ENCODE results near the gene PPP1R9A.

PPP1R9A gene

GRCh38 chr7:95106401-95106800, 199.0 kb downstream of the PPP1R9A start:
- Histone ChIP-seq H3K27ac (ENCODE audit: insufficient read depth, low read depth, low read length, poor library complexity, severe bottlenecking) (no peak overlapping the region), H3K27me3 (ENCODE audit: control insufficient read depth, insufficient read depth, low read length, poor library complexity, severe bottlenecking) (no peaks in the 10 kb centered on the region), H3K4me3 (ENCODE audit: insufficient read depth, low read depth, low read length) (no peak overlapping the region), H3K4me1 (ENCODE audit: control insufficient read depth, insufficient read depth, low read length) (no peaks in the 10 kb centered on the region), H3K9me3 (ENCODE audit: control insufficient read depth, low read length) (no peaks in the 10 kb centered on the region), H3K36me3 (ENCODE audit: control insufficient read depth, insufficient read depth, low read length) (no peaks in the 10 kb centered on the region)
- WGBS, 2 experiments: 95 to 100% methylated on average over 1 to 2 of the region's 2 CpGs

- no peaks in the 10 kb centered on the region for H3K4me1 ChIP-seq (ENCODE audit: control insufficient read depth, insufficient read depth, low read length)
- H3K36me3 ChIP-seq (ENCODE audit: control insufficient read depth, insufficient read depth, low read length): no peaks in the 10 kb centered on the region
- H3K4me3 ChIP-seq (ENCODE audit: insufficient read depth, low read depth, low read length): no peak overlapping the region
- H3K27me3 ChIP-seq (ENCODE audit: control insufficient read depth, insufficient read depth, low read length, poor library complexity, severe bottlenecking): no peaks in the 10 kb centered on the region
- 100% methylated on average over 1 to 2 of the region's 3 CpGs for WGBS, 2 experiments
- H3K9me3 ChIP-seq (ENCODE audit: control insufficient read depth, low read length): no peaks in the 10 kb centered on the region
- H3K27ac ChIP-seq (ENCODE audit: insufficient read depth, low read depth, low read length, poor library complexity, severe bottlenecking): no peak overlapping the region
Observed at GRCh38 chr7:95110707-95111106, 203.3 kb downstream of the PPP1R9A start.

GRCh38 chr7:95113590-95113989, 206.2 kb downstream of the PPP1R9A start:
- H3K27ac ChIP-seq (ENCODE audit: insufficient read depth, low read depth, low read length, poor library complexity, severe bottlenecking): no peak overlapping the region
- H3K27me3 ChIP-seq (ENCODE audit: control insufficient read depth, insufficient read depth, low read length, poor library complexity, severe bottlenecking): no peaks in the 10 kb centered on the region
- H3K9me3 ChIP-seq (ENCODE audit: control insufficient read depth, low read length): no peaks in the 10 kb centered on the region
- H3K4me3 ChIP-seq (ENCODE audit: insufficient read depth, low read depth, low read length): no peak overlapping the region
- no peaks in the 10 kb centered on the region for H3K4me1 ChIP-seq (ENCODE audit: control insufficient read depth, insufficient read depth, low read length)
- no peaks in the 10 kb centered on the region for H3K36me3 ChIP-seq (ENCODE audit: control insufficient read depth, insufficient read depth, low read length)

GRCh38 chr7:95126053-95126709, 218.8 kb downstream of the PPP1R9A start:
- Histone ChIP-seq H3K27me3 (ENCODE audit: control insufficient read depth, insufficient read depth, low read length, poor library complexity, severe bottlenecking) (no peaks in the 10 kb centered on the region), H3K9me3 (ENCODE audit: control insufficient read depth, low read length) (no peaks in the 10 kb centered on the region), H3K4me3 (ENCODE audit: insufficient read depth, low read depth, low read length) (no peak overlapping the region), H3K4me1 (ENCODE audit: control insufficient read depth, insufficient read depth, low read length) (no peaks in the 10 kb centered on the region), H3K36me3 (ENCODE audit: control insufficient read depth, insufficient read depth, low read length) (no peaks in the 10 kb centered on the region), H3K27ac (ENCODE audit: insufficient read depth, low read depth, low read length, poor library complexity, severe bottlenecking) (no peak overlapping the region)
- 84 to 98% methylated on average over 2 of the region's 2 CpGs for WGBS, 2 experiments

- Histone ChIP-seq H3K27me3 (ENCODE audit: control insufficient read depth, insufficient read depth, low read length, poor library complexity, severe bottlenecking) (no peaks in the 10 kb centered on the region), H3K4me3 (ENCODE audit: insufficient read depth, low read depth, low read length) (no peak overlapping the region), H3K9me3 (ENCODE audit: control insufficient read depth, low read length) (no peaks in the 10 kb centered on the region), H3K27ac (ENCODE audit: insufficient read depth, low read depth, low read length, poor library complexity, severe bottlenecking) (no peak overlapping the region), H3K4me1 (ENCODE audit: control insufficient read depth, insufficient read depth, low read length) (no peaks in the 10 kb centered on the region), H3K36me3 (ENCODE audit: control insufficient read depth, insufficient read depth, low read length) (no peaks in the 10 kb centered on the region)
- WGBS, 2 experiments: 84 to 88% methylated on average over 11 of the region's 11 CpGs
Observed at GRCh38 chr7:95132500-95132899, 225.1 kb downstream of the PPP1R9A start.

GRCh38 chr7:95139922-95140321, 232.5 kb downstream of the PPP1R9A start:
- H3K4me1 ChIP-seq (ENCODE audit: control insufficient read depth, insufficient read depth, low read length): no peaks in the 10 kb centered on the region
- H3K27ac ChIP-seq (ENCODE audit: insufficient read depth, low read depth, low read length, poor library complexity, severe bottlenecking): no peak overlapping the region
- 94 to 97% methylated on average over 1 of the region's 1 CpG for WGBS, 2 experiments

GRCh38 chr7:95141755-95142154, 234.4 kb downstream of the PPP1R9A start:
- H3K27ac ChIP-seq (ENCODE audit: insufficient read depth, low read depth, low read length, poor library complexity, severe bottlenecking): no peak overlapping the region
- no peaks in the 10 kb centered on the region for H3K27me3 ChIP-seq (ENCODE audit: control insufficient read depth, insufficient read depth, low read length, poor library complexity, severe bottlenecking)
- no peaks in the 10 kb centered on the region for H3K36me3 ChIP-seq (ENCODE audit: control insufficient read depth, insufficient read depth, low read length)
- H3K4me3 ChIP-seq (ENCODE audit: insufficient read depth, low read depth, low read length): no peak overlapping the region
- H3K4me1 ChIP-seq (ENCODE audit: control insufficient read depth, insufficient read depth, low read length): no peaks in the 10 kb centered on the region
- WGBS, 2 experiments: 95 to 100% methylated on average over 2 of the region's 2 CpGs
- H3K9me3 ChIP-seq (ENCODE audit: control insufficient read depth, low read length): no peaks in the 10 kb centered on the region

More at GRCh38 chr7:95139922-95140321, 232.5 kb downstream of the PPP1R9A start:
- Histone ChIP-seq H3K36me3 (ENCODE audit: control insufficient read depth, insufficient read depth, low read length) (no peaks in the 10 kb centered on the region), H3K27me3 (ENCODE audit: control insufficient read depth, insufficient read depth, low read length, poor library complexity, severe bottlenecking) (no peaks in the 10 kb centered on the region), H3K9me3 (ENCODE audit: control insufficient read depth, low read length) (no peaks in the 10 kb centered on the region), H3K4me3 (ENCODE audit: insufficient read depth, low read depth, low read length) (no peak overlapping the region)

- WGBS, 2 experiments: 93 to 100% methylated on average over 3 to 4 of the region's 4 CpGs
- Histone ChIP-seq H3K36me3 (ENCODE audit: control insufficient read depth, insufficient read depth, low read length) (no peaks in the 10 kb centered on the region), H3K4me1 (ENCODE audit: control insufficient read depth, insufficient read depth, low read length) (no peaks in the 10 kb centered on the region), H3K4me3 (ENCODE audit: insufficient read depth, low read depth, low read length) (no peak overlapping the region), H3K27ac (ENCODE audit: insufficient read depth, low read depth, low read length, poor library complexity, severe bottlenecking) (no peak overlapping the region), H3K27me3 (ENCODE audit: control insufficient read depth, insufficient read depth, low read length, poor library complexity, severe bottlenecking) (no peaks in the 10 kb centered on the region), H3K9me3 (ENCODE audit: control insufficient read depth, low read length) (no peaks in the 10 kb centered on the region)
Observed at GRCh38 chr7:95144256-95144655, 236.9 kb downstream of the PPP1R9A start.

GRCh38 chr7:95155965-95156364, 248.6 kb downstream of the PPP1R9A start:
- Histone ChIP-seq H3K36me3 (ENCODE audit: control insufficient read depth, insufficient read depth, low read length) (no peaks in the 10 kb centered on the region), H3K4me3 (ENCODE audit: insufficient read depth, low read depth, low read length) (no peak overlapping the region), H3K4me1 (ENCODE audit: control insufficient read depth, insufficient read depth, low read length) (no peaks in the 10 kb centered on the region), H3K27ac (ENCODE audit: insufficient read depth, low read depth, low read length, poor library complexity, severe bottlenecking) (no peak overlapping the region), H3K9me3 (ENCODE audit: control insufficient read depth, low read length) (no peaks in the 10 kb centered on the region), H3K27me3 (ENCODE audit: control insufficient read depth, insufficient read depth, low read length, poor library complexity, severe bottlenecking) (no peaks in the 10 kb centered on the region)
- WGBS, 2 experiments: 93 to 97% methylated on average over 5 of the region's 5 CpGs

GRCh38 chr7:95157381-95157780, 250.0 kb downstream of the PPP1R9A start:
- Histone ChIP-seq H3K27me3 (ENCODE audit: control insufficient read depth, insufficient read depth, low read length, poor library complexity, severe bottlenecking) (no peaks in the 10 kb centered on the region), H3K4me1 (ENCODE audit: control insufficient read depth, insufficient read depth, low read length) (no peaks in the 10 kb centered on the region), H3K36me3 (ENCODE audit: control insufficient read depth, insufficient read depth, low read length) (no peaks in the 10 kb centered on the region), H3K9me3 (ENCODE audit: control insufficient read depth, low read length) (no peaks in the 10 kb centered on the region), H3K4me3 (ENCODE audit: insufficient read depth, low read depth, low read length) (no peak overlapping the region), H3K27ac (ENCODE audit: insufficient read depth, low read depth, low read length, poor library complexity, severe bottlenecking) (no peak overlapping the region)
- WGBS, 2 experiments: 91 to 93% methylated on average over 7 to 8 of the region's 8 CpGs

- no peaks in the 10 kb centered on the region for H3K4me1 ChIP-seq (ENCODE audit: control insufficient read depth, insufficient read depth, low read length)
- no peaks in the 10 kb centered on the region for H3K9me3 ChIP-seq (ENCODE audit: control insufficient read depth, low read length)
- H3K4me3 ChIP-seq (ENCODE audit: insufficient read depth, low read depth, low read length): no peak overlapping the region
- H3K27ac ChIP-seq (ENCODE audit: insufficient read depth, low read depth, low read length, poor library complexity, severe bottlenecking): no peak overlapping the region
- H3K27me3 ChIP-seq (ENCODE audit: control insufficient read depth, insufficient read depth, low read length, poor library complexity, severe bottlenecking): no peaks in the 10 kb centered on the region
- no peaks in the 10 kb centered on the region for H3K36me3 ChIP-seq (ENCODE audit: control insufficient read depth, insufficient read depth, low read length)
Observed at GRCh38 chr7:95169678-95170077, 262.3 kb downstream of the PPP1R9A start.

All from ectodermal cell (in vitro differentiated cells).